ENCODE measurements around the gene C19orf67. TPM values are rescaled to one million over a fixed set of nuclear protein-coding genes. Genes with fewer than 3 reads are reported as not detected.

Gene C19orf67
- polyA plus RNA-seq, 1 donor (not counting 4 experiments of a cell fraction or from before 2014, with no cell fraction given), result not detected

- Histone ChIP-seq H3K9me1 (ENCODE audit: control insufficient read depth, extremely low read depth, insufficient read depth, low read length) (no peaks in the 10 kb centered on the region), H3K36me3 (ENCODE audit: control insufficient read depth in 2 of 2, extremely low read depth in 1 of 2, insufficient read depth in 2 of 2, low read length in 2 of 2) (no peaks in the 10 kb centered on the region), H3K9me3 (ENCODE audit: control insufficient read depth, low read depth, low read length) (no peaks in the 10 kb centered on the region), H4K20me1 (ENCODE audit: control insufficient read depth, extremely low read depth, insufficient read depth, low read length) (no peaks in the 10 kb centered on the region), H3K4me1 (ENCODE audit: control insufficient read depth, extremely low read depth, insufficient read depth, low read length) (peaks cover 14% of the 10 kb centered on the region), H3K27ac (ENCODE audit: control insufficient read depth, insufficient read depth, low read length) (no peak overlapping the region), H3K27me3 (ENCODE audit: control insufficient read depth, extremely low read depth, insufficient read depth, low read length) (no peaks in the 10 kb centered on the region), H2AFZ (ENCODE audit: control insufficient read depth, low read length) (no peak overlapping the region), H3K79me2 (ENCODE audit: control insufficient read depth, insufficient read depth, low read length) (no peaks in the 10 kb centered on the region), H3K4me3 (ENCODE audit: control insufficient read depth in 2 of 3, extremely low read depth in 1 of 3, insufficient read depth in 2 of 3, low read depth in 1 of 3, low read length in 3 of 3) (no peak overlapping the region), H3K4me2 (ENCODE audit: control insufficient read depth, extremely low read depth, insufficient read depth, low read depth, low read length) (no peak overlapping the region), H3K9ac (ENCODE audit: control insufficient read depth, extremely low read depth, insufficient read depth, low read length) (no peak overlapping the region)
- no peak for TF ChIP-seq EZH2 (IDR thresholded peaks at IDR 0.05; ENCODE audit: low read length)
- TF ChIP-seq, protein P1, sequence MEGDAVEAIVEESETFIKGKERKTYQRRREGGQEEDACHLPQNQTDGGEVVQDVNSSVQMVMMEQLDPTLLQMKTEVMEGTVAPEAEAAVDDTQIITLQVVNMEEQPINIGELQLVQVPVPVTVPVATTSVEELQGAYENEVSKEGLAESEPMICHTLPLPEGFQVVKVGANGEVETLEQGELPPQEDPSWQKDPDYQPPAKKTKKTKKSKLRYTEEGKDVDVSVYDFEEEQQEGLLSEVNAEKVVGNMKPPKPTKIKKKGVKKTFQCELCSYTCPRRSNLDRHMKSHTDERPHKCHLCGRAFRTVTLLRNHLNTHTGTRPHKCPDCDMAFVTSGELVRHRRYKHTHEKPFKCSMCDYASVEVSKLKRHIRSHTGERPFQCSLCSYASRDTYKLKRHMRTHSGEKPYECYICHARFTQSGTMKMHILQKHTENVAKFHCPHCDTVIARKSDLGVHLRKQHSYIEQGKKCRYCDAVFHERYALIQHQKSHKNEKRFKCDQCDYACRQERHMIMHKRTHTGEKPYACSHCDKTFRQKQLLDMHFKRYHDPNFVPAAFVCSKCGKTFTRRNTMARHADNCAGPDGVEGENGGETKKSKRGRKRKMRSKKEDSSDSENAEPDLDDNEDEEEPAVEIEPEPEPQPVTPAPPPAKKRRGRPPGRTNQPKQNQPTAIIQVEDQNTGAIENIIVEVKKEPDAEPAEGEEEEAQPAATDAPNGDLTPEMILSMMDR (optimal IDR thresholded peaks at IDR 0.05 in 1 of 3, IDR thresholded peaks at IDR 0.05 in 1 of 3, conservative IDR thresholded peaks at IDR 0.05 in 1 of 3; ENCODE audit: extremely low read depth in 1 of 3, insufficient read depth in 2 of 3, low read length in 3 of 3), result no peak
- no peak for FAIRE-seq
- dilution Hi-C loops (cut with MboI; ENCODE audit: extremely low pct_ligation_motif_present, low sequenced_read_pairs), result no loop called here
- DNase-seq (ENCODE audit: low read depth, low spot score), result no peak
These were observed 3.0 kb downstream of the C19orf67 start for GRCh38 chr19:14082675-14082960.

- dilution Hi-C loops (cut with MboI; ENCODE audit: extremely low pct_ligation_motif_present, low sequenced_read_pairs), result no loop called here
- no peak for FAIRE-seq
- peaks cover 14% of the 10 kb centered on the region for H3K4me1 ChIP-seq (ENCODE audit: control insufficient read depth, extremely low read depth, insufficient read depth, low read length)
- peak overlapping the region; percentile 90 for H3K4me2 ChIP-seq (ENCODE audit: control insufficient read depth, extremely low read depth, insufficient read depth, low read depth, low read length)
- peak overlapping the region; percentile 52 to 86 (median 74) for H3K4me3 ChIP-seq (ENCODE audit: control insufficient read depth in 2 of 3, extremely low read depth in 1 of 3, insufficient read depth in 2 of 3, low read depth in 1 of 3, low read length in 3 of 3)
- no peaks in the 10 kb centered on the region for H3K79me2 ChIP-seq (ENCODE audit: control insufficient read depth, insufficient read depth, low read length)
- DNase-seq (ENCODE audit: low read depth, low spot score), result no peak
- H3K27me3 ChIP-seq (ENCODE audit: control insufficient read depth, extremely low read depth, insufficient read depth, low read length), result no peaks in the 10 kb centered on the region
- H4K20me1 ChIP-seq (ENCODE audit: control insufficient read depth, extremely low read depth, insufficient read depth, low read length), result no peaks in the 10 kb centered on the region
- no peaks in the 10 kb centered on the region for H3K9me1 ChIP-seq (ENCODE audit: control insufficient read depth, extremely low read depth, insufficient read depth, low read length)
- TF ChIP-seq, protein P1 (optimal IDR thresholded peaks at IDR 0.05 in 1 of 3, IDR thresholded peaks at IDR 0.05 in 1 of 3, conservative IDR thresholded peaks at IDR 0.05 in 1 of 3; ENCODE audit: extremely low read depth in 1 of 3, insufficient read depth in 2 of 3, low read length in 3 of 3), result no peak
- no peak for TF ChIP-seq EZH2 (IDR thresholded peaks at IDR 0.05; ENCODE audit: low read length)
- H3K9ac ChIP-seq (ENCODE audit: control insufficient read depth, extremely low read depth, insufficient read depth, low read length), result peak overlapping the region; percentile 76
- no peaks in the 10 kb centered on the region for H3K9me3 ChIP-seq (ENCODE audit: control insufficient read depth, low read depth, low read length)
- peak overlapping the region; percentile 59 for H2AFZ ChIP-seq (ENCODE audit: control insufficient read depth, low read length)
- peak overlapping the region; percentile 88 for H3K27ac ChIP-seq (ENCODE audit: control insufficient read depth, insufficient read depth, low read length)
- H3K36me3 ChIP-seq (ENCODE audit: control insufficient read depth in 2 of 2, extremely low read depth in 1 of 2, insufficient read depth in 2 of 2, low read length in 2 of 2), result no peaks in the 10 kb centered on the region
These were observed 3.5 kb downstream of the C19orf67 start for GRCh38 chr19:14081797-14082674.

Data from keratinocyte (primary cell).